Naive thymus-derived CD4-positive, alpha-beta T cell (primary cell): Measurements from ENCODE around the gene ENKD1. TPM values are rescaled to one million over a fixed set of nuclear protein-coding genes. Genes with fewer than 3 reads are reported as not detected.

Experiments used
- ATAC-seq: fragments of 150-1000 bp; cut with Tn5 transposase; 2 replicates; pipeline ENCODE4 v1.10.0; 2021; ENCODE audit warnings: mild to moderate bottlenecking, moderate library complexity
- CTCF ChIA-PET: fragments of 350-600 bp; sonication (Branson Sonifier 250); formaldehyde crosslinking; loops from one replicate; lab custom pipeline; 2021; ENCODE audit warnings: antibody characterized with exemption; lab: Charles Lee
- POLR2A ChIA-PET: fragments of 350-600 bp; sonication (Branson Sonifier 250); formaldehyde crosslinking; loops from one replicate; lab custom pipeline; 2021; ENCODE audit warnings: antibody characterized with exemption, inconsistent platforms; lab: Charles Lee
- DNase-seq, 9 donors: peaks; one replicate each; pipeline versions ENCODE4 v3.0.0 to v3.0.0-alpha.2; 2020 to 2022; ENCODE audit warnings: mixed read lengths in 1 of 9
- H3K27ac ChIP-seq: one replicate; pipeline ENCODE4 v1.7.0; 2013; ENCODE audit warnings: mild to moderate bottlenecking, low read depth, low read length, moderate library complexity
- H3K27me3 ChIP-seq, 2 donors: one replicate each; pipeline ENCODE4 v1.7.0; 2013; ENCODE audit warnings: low read length in 2 of 2, mild to moderate bottlenecking in 2 of 2, moderate library complexity in 2 of 2; ENCODE audit not compliant: control insufficient read depth in 2 of 2, insufficient read depth in 2 of 2
- H3K36me3 ChIP-seq, 3 experiments: 1 replicate in 2 of 3; 2 replicates in 1 of 3; pipeline ENCODE4 v1.7.0; 2013; ENCODE audit warnings: low read length in 3 of 3, mild to moderate bottlenecking in 3 of 3, moderate library complexity in 1 of 3; ENCODE audit not compliant: insufficient read depth in 3 of 3, control insufficient read depth in 2 of 3
- H3K4me1 ChIP-seq, 2 donors: one replicate each; pipeline ENCODE4 v1.7.0; 2013; ENCODE audit warnings: low read length in 2 of 2, mild to moderate bottlenecking in 2 of 2, moderate library complexity in 1 of 2; ENCODE audit not compliant: control insufficient read depth in 2 of 2, insufficient read depth in 2 of 2
- H3K4me3 ChIP-seq: 2 replicates; pipeline ENCODE4 v1.7.0; 2013; ENCODE audit warnings: mild to moderate bottlenecking, low read length
- H3K9me3 ChIP-seq, 3 experiments: 1 replicate in 2 of 3; 2 replicates in 1 of 3; pipeline ENCODE4 v1.7.0; 2013; ENCODE audit warnings: low read length in 3 of 3; ENCODE audit not compliant: control insufficient read depth in 2 of 3
- H3K27ac Mint-ChIP-seq, 9 donors: one replicate each; pipeline ENCODE4 v1.8.0; 2020 to 2022; ENCODE audit warnings: mixed read lengths in 9 of 9, mild to moderate bottlenecking in 8 of 9, moderate library complexity in 5 of 9, inconsistent platforms in 2 of 9
- H3K27me3 Mint-ChIP-seq, 5 donors: one replicate each; pipeline ENCODE4 v1.8.0; 2021 to 2022; ENCODE audit warnings: mixed read lengths in 5 of 5, mild to moderate bottlenecking in 1 of 5
- H3K36me3 Mint-ChIP-seq, 5 donors: one replicate each; pipeline ENCODE4 v1.8.0; 2020 to 2022; ENCODE audit warnings: mixed read lengths in 5 of 5, mild to moderate bottlenecking in 3 of 5, inconsistent platforms in 1 of 5
- H3K4me1 Mint-ChIP-seq, 7 donors: one replicate each; pipeline ENCODE4 v1.8.0; 2020 to 2022; ENCODE audit warnings: mixed read lengths in 7 of 7, mild to moderate bottlenecking in 3 of 7, inconsistent platforms in 1 of 7
- H3K4me3 Mint-ChIP-seq, 10 donors: one replicate each; pipeline ENCODE4 v1.8.0; 2020 to 2022; ENCODE audit warnings: mild to moderate bottlenecking in 10 of 10, mixed read lengths in 10 of 10, moderate library complexity in 6 of 10, inconsistent platforms in 2 of 10
- H3K9me3 Mint-ChIP-seq, 11 donors: one replicate each; pipeline ENCODE4 v1.8.0; 2020 to 2022; ENCODE audit warnings: mixed read lengths in 11 of 11, mild to moderate bottlenecking in 4 of 11, inconsistent platforms in 1 of 11, moderate library complexity in 1 of 11
- intact Hi-C, 2 donors: fragments of 100-400 bp; cut with micrococcal nuclease; formaldehyde crosslinking; loops; one replicate each; pipeline ENCODE4 v1.15.1; 2023
- polyA plus RNA-seq, 2 donors: library from polyadenylated mRNA; unstranded; fragments of 300-500 nt; fragmentation: Illumina TruSeq; gene quantifications; one replicate each; pipeline ENCODE4 v1.2.3, GENCODE V29; 2021
- total RNA-seq, 6 experiments: library from RNA in 5 of 6; stranded (reverse) in 5 of 6; gene quantifications; 1 replicate in 5 of 6; 2 replicates in 1 of 6; pipeline ENCODE4 v1.2.3 and lab custom pipeline; 2021 to 2026

The ENKD1 gene
- total and polyA plus RNA-seq, 7 experiments from 2014 or later = 1.1 to 8.3 (median 5.8) TPM

GRCh38 chr16:67672306-67672705, 5.8 kb upstream of the ENKD1 start:
- H3K27ac Mint-ChIP-seq = peak overlapping the region in 2 of 9 donors; percentile 2 to 13
- Histone ChIP-seq H3K27me3 (no peaks in the 10 kb centered on the region), H3K4me1 (peaks cover 5 to 9% of the 10 kb centered on the region in 2 donors), H3K4me3 (no peak overlapping the region), H3K36me3 (peaks cover 0 to 12% (median 0%) of the 10 kb centered on the region in 3 experiments), H3K9me3 (no peaks in the 10 kb centered on the region), H3K27ac (no peak overlapping the region)
- intact Hi-C loops = loop anchor here (1.0 to 2.0 kb wide), 7 partner anchors 46 to 392 kb away; partner anchors contain the start of gene GFOD2 (in 1 of the 2)
- no peak overlapping the region for H3K4me3 Mint-ChIP-seq
- H3K36me3 Mint-ChIP-seq = no peaks in the 10 kb centered on the region
- POLR2A ChIA-PET = interaction anchor here (0.6 kb wide), 1 partner anchor 10 kb away, joined by 3 read pairs; no protein-coding TSS in a partner anchor
- CTCF ChIA-PET = interaction anchor here (0.9 to 9.1 kb wide), 8 partner anchors 12 to 152 kb away, joined by 4 to 85 read pairs (median 6); partner anchors contain the start of genes ACD, GFOD2 and PARD6A
- H3K27me3 Mint-ChIP-seq = no peaks in the 10 kb centered on the region
- DNase-seq = no peak
- peaks cover 0 to 1% (median 0%) of the 10 kb centered on the region in 11 donors for H3K9me3 Mint-ChIP-seq
- H3K4me1 Mint-ChIP-seq = peaks cover 5 to 14% (median 8%) of the 10 kb centered on the region in 7 donors
- ATAC-seq = no peak

DNA sequence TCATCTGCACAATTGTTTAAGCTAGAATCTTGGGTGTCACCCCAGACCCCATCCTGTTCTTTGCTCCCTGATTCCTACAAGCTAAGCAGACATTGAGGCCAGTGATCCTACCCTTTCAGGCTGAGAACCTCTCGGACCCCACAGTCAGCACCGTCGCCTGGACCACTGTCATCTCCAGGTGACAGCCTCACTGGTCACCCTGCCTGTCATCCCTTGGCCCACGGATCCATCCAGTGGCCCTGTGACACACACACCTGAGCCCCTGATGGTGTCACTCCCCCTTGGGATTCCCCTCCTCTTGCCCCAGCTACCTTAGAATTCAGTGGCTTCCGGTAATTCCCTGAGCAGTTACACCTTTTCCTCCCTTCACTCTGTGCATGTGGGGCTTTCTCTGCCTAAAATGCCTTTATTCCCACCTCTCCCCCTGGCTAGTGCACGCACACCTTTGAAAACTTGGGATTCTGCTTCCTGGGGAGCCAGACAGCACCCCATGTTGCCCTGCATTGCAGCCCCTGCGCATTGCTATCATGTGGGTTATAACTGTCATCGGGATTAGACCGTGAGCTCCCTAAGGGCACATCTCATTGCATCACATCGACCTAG, 3.0 kb upstream of the ENKD1 start:
- Histone ChIP-seq H3K4me1 (peaks cover 9 to 12% of the 10 kb centered on the region in 2 donors), H3K27me3 (no peaks in the 10 kb centered on the region), H3K4me3 (no peak overlapping the region), H3K36me3 (peaks cover 0 to under 1% (median 0%) of the 10 kb centered on the region in 3 experiments), H3K27ac (no peak overlapping the region), H3K9me3 (no peaks in the 10 kb centered on the region)
- Mint-ChIP-seq H3K27me3 (no peaks in the 10 kb centered on the region), H3K9me3 (peaks cover 0 to 1% (median 0%) of the 10 kb centered on the region in 11 donors), H3K36me3 (no peaks in the 10 kb centered on the region), H3K27ac (peak overlapping the region in 3 of 9 donors; percentile 2 to 60 (median 9)), H3K4me3 (peak overlapping the region in 1 of 10 donors; percentile 79), H3K4me1 (peaks cover 5 to 27% (median 15%) of the 10 kb centered on the region in 7 donors)
- POLR2A ChIA-PET = interaction anchor here (0.7 to 1.8 kb wide), 2 partner anchors 10 to 47 kb away, joined by 3 to 5 read pairs; partner anchors contain the start of gene ACD
- CTCF ChIA-PET = interaction anchor here (0.6 to 9.1 kb wide), 6 partner anchors 24 to 169 kb away, joined by 3 to 85 read pairs (median 4); partner anchors contain the start of gene CARMIL2
- no peak for ATAC-seq
- no peak for DNase-seq
- intact Hi-C loops = loop anchor here (10.0 kb wide), 4 partner anchors 165 to 565 kb away; partner anchors contain the start of genes ESRP2 (in 1 of the 2) and PSKH1 (in 1 of the 2)

- H3K27me3 Mint-ChIP-seq = no peaks in the 10 kb centered on the region
- Histone ChIP-seq H3K9me3 (no peaks in the 10 kb centered on the region), H3K36me3 (no peaks in the 10 kb centered on the region), H3K4me3 (no peak overlapping the region), H3K27me3 (no peaks in the 10 kb centered on the region), H3K4me1 (peaks cover 9 to 12% of the 10 kb centered on the region in 2 donors), H3K27ac (peak overlapping the region; percentile 19)
- H3K36me3 Mint-ChIP-seq = no peaks in the 10 kb centered on the region
- DNase-seq (peak in 3 of 9 donors; percentile 21 to 31 (median 26)), ATAC-seq (no peak)
- peaks cover 10 to 32% (median 17%) of the 10 kb centered on the region in 7 donors for H3K4me1 Mint-ChIP-seq
- peak overlapping the region in 6 of 9 donors; percentile 22 to 59 (median 33) for H3K27ac Mint-ChIP-seq
- intact Hi-C loops = loop anchor here (1.0 to 10.0 kb wide), 10 partner anchors 8 to 566 kb away; partner anchors contain the start of genes ACD (in 1 of the 2), ATP6V0D1 (in 1 of the 2), CARMIL2 (in 1 of the 2) and CTCF (in 1 of the 2)
- H3K4me3 Mint-ChIP-seq = peak overlapping the region in 3 of 10 donors; percentile 23 to 53 (median 34)
- CTCF ChIA-PET = interaction anchor here (0.5 to 9.1 kb wide), 15 partner anchors 10 to 199 kb away, joined by 3 to 85 read pairs (median 6); partner anchors contain the start of genes ATP6V0D1, CARMIL2 and CTCF
- POLR2A ChIA-PET = interaction anchor here (0.7 to 3.1 kb wide), 6 partner anchors 9 to 134 kb away, joined by 3 to 41 read pairs (median 12); partner anchors contain the start of genes ACD, CARMIL2 and CTCF
- peaks cover 0 to 1% (median 0%) of the 10 kb centered on the region in 11 donors for H3K9me3 Mint-ChIP-seq
Observed at GRCh38 chr16:67668495-67669157, 2.1 kb upstream of the ENKD1 start.

DNA sequence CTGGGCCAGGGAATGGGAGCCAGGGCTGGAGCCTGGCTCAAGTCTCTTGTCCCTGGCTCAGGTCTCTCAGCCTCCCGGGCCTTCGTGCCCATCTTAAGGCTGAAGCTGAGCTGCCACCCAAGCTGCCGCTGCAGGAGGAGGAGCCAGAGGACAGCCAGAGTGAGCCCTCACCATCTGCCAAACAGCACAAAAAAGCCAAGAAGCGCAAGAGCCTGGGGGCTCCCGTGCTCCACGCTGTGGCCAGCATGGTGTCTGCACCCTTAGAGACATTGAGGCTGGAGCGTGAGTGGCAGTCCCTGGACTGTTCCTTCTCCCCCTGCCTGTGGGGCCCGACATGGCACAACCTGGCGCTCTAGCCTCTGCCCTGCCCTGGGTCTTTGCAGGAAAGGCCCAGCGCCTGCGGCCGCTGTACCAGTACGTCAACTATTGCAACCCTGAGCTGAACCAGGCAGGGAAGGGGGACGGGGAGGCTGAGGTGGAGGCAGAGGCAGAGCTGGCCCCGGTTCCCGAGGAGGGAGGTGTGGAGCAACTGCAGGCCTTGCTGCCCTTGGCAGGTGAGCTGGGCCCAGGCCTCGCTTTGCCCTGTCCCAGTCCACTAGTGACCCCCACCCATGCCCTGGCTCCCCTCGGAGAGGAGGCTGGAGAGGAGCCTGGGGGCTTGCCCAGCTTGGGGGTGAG, 1.4 kb upstream of the ENKD1 start:
- peak; percentile 93 for ATAC-seq
- intact Hi-C loops = loop anchor here (1.0 to 10.0 kb wide), 11 partner anchors 8 to 567 kb away; partner anchors contain the start of genes ACD (in 1 of the 2), ATP6V0D1 (in 1 of the 2), CARMIL2 (in 1 of the 2) and CTCF (in 1 of the 2)
- Histone ChIP-seq H3K4me3 (peak overlapping the region; percentile 56), H3K4me1 (peaks cover 9 to 12% of the 10 kb centered on the region in 2 donors), H3K27me3 (no peaks in the 10 kb centered on the region), H3K9me3 (no peaks in the 10 kb centered on the region), H3K27ac (peak overlapping the region; percentile 73), H3K36me3 (no peaks in the 10 kb centered on the region)
- POLR2A ChIA-PET = interaction anchor here (0.7 to 3.1 kb wide), 19 partner anchors 9 to 775 kb away, joined by 3 to 41 read pairs (median 3); partner anchors contain the start of genes AGRP, ATP6V0D1, CARMIL2 and CTCF
- peak; percentile 61 to 88 (median 82) for DNase-seq
- H3K27me3 Mint-ChIP-seq = no peaks in the 10 kb centered on the region
- peaks cover 0 to 1% (median 0%) of the 10 kb centered on the region in 11 donors for H3K9me3 Mint-ChIP-seq
- H3K27ac Mint-ChIP-seq = peak overlapping the region in 6 of 9 donors; percentile 31 to 67 (median 58)
- H3K36me3 Mint-ChIP-seq = no peaks in the 10 kb centered on the region
- H3K4me3 Mint-ChIP-seq = peak overlapping the region; percentile 42 to 96 (median 82)
- CTCF ChIA-PET = interaction anchor here (0.5 to 9.1 kb wide), 27 partner anchors 9 to 556 kb away, joined by 3 to 85 read pairs (median 4); partner anchors contain the start of genes ATP6V0D1, CARMIL2, CTCF and RIPOR1
- H3K4me1 Mint-ChIP-seq = peaks cover 10 to 32% (median 17%) of the 10 kb centered on the region in 7 donors

DNA sequence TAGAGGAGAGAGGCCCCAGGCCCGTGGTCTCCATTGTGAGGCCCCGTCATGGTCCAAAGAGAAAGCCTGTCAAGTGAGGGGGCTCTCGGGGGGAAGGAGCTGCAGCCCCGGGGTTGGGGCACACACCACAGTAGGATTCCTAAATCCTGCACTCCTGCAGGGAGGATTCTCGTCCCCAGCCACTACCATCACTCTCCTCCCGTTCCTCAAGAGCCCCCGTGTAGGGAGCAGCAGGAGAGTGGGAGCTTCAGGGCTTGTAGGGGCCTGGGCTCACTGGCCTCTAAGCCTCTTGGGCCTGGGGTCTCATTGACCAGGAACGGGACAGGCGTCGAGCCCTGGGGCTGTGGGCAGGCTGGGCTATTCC, 885 bp upstream of the ENKD1 start:
- H3K4me1 Mint-ChIP-seq = peaks cover 7 to 29% (median 17%) of the 10 kb centered on the region in 7 donors
- intact Hi-C loops = loop anchor here (2.0 to 10.0 kb wide), 5 partner anchors 167 to 567 kb away; partner anchors contain the start of genes ESRP2 (in 1 of the 2) and PSKH1 (in 1 of the 2)
- H3K27me3 ChIP-seq = no peaks in the 10 kb centered on the region
- no peaks in the 10 kb centered on the region for H3K9me3 ChIP-seq
- no peaks in the 10 kb centered on the region for H3K27me3 Mint-ChIP-seq
- H3K36me3 Mint-ChIP-seq = no peaks in the 10 kb centered on the region
- peak overlapping the region in 6 of 9 donors; percentile 46 to 87 (median 67) for H3K27ac Mint-ChIP-seq
- ChIA-PET POLR2A (interaction anchor here (0.6 to 3.1 kb wide), 19 partner anchors 9 to 774 kb away, joined by 3 to 41 read pairs (median 3); partner anchors contain the start of genes AGRP, ATP6V0D1, CARMIL2 and CTCF), CTCF (interaction anchor here (0.6 to 9.1 kb wide), 27 partner anchors 9 to 556 kb away, joined by 3 to 85 read pairs (median 4); partner anchors contain the start of genes ATP6V0D1, CARMIL2, CTCF and RIPOR1)
- H3K36me3 ChIP-seq = no peaks in the 10 kb centered on the region
- peak overlapping the region; percentile 65 to 96 (median 83) for H3K4me3 Mint-ChIP-seq
- H3K4me3 ChIP-seq = peak overlapping the region; percentile 56
- ATAC-seq (no peak), DNase-seq (no peak)
- H3K4me1 ChIP-seq = peaks cover 9 to 12% of the 10 kb centered on the region in 2 donors
- peaks cover 0 to 1% (median 0%) of the 10 kb centered on the region in 11 donors for H3K9me3 Mint-ChIP-seq
- peak overlapping the region; percentile 73 for H3K27ac ChIP-seq
